H9 (cell line): ENCODE data around the gene RMI1. TPM values are rescaled to one million over a fixed set of nuclear protein-coding genes. Genes with fewer than 3 reads are reported as not detected.

Experiments used
- DNase-seq: peaks from one replicate; pipeline ENCODE4 v3.0.0-alpha.2; 2017
- H2AFZ ChIP-seq: one replicate; pipeline ENCODE4 v1.6.1; 2013; ENCODE audit warnings: mild to moderate bottlenecking, low read length, control low read depth, moderate library complexity
- H2AK5ac ChIP-seq: 2 replicates; pipeline ENCODE4 v1.6.1; 2013; ENCODE audit warnings: low read length, control low read depth, mixed read lengths; ENCODE audit not compliant: insufficient read length
- H2BK120ac ChIP-seq: one replicate; pipeline ENCODE4 v1.6.1; 2013; ENCODE audit warnings: low read depth, mild to moderate bottlenecking, low read length, control low read depth, inconsistent platforms; ENCODE audit not compliant: poor library complexity, severe bottlenecking
- H2BK12ac ChIP-seq: 2 replicates; pipeline ENCODE4 v1.6.1; 2013; ENCODE audit warnings: low read length, control low read depth, mixed read lengths, low read depth; ENCODE audit not compliant: insufficient read length
- H2BK15ac ChIP-seq: 2 replicates; pipeline ENCODE4 v1.6.1; 2013; ENCODE audit warnings: low read depth, low read length, control low read depth
- H2BK20ac ChIP-seq: one replicate; pipeline ENCODE4 v1.6.1; 2013; ENCODE audit warnings: low read depth, mild to moderate bottlenecking, low read length, control low read depth, inconsistent platforms; ENCODE audit not compliant: poor library complexity, severe bottlenecking
- H2BK5ac ChIP-seq: 2 replicates; pipeline ENCODE4 v1.6.1; 2013; ENCODE audit warnings: low read length, control low read depth, mixed read lengths; ENCODE audit not compliant: insufficient read length
- H3K14ac ChIP-seq: 2 replicates; pipeline ENCODE4 v1.6.1; 2013; ENCODE audit warnings: low read length, control low read depth; ENCODE audit not compliant: insufficient read depth
- H3K18ac ChIP-seq: 2 replicates; pipeline ENCODE4 v1.6.1; 2013; ENCODE audit warnings: low read depth, mild to moderate bottlenecking, mixed read lengths, low read length, control low read depth; ENCODE audit not compliant: insufficient read length
- H3K23ac ChIP-seq: 2 replicates; pipeline ENCODE4 v1.6.1; 2013; ENCODE audit warnings: low read length, control low read depth, mixed read lengths, low read depth; ENCODE audit not compliant: insufficient read length
- H3K23me2 ChIP-seq: 2 replicates; pipeline ENCODE4 v1.6.1; 2013; ENCODE audit warnings: low read depth, mild to moderate bottlenecking, mixed read lengths, low read length, control low read depth; ENCODE audit not compliant: insufficient read length, poor library complexity, severe bottlenecking
- H3K27ac ChIP-seq: 2 replicates; pipeline ENCODE4 v1.5.1; 2013; ENCODE audit warnings: low read length, control low read depth, mixed read lengths, low read depth; ENCODE audit not compliant: insufficient read length
- H3K27me3 ChIP-seq: 2 replicates; pipeline ENCODE4 v1.6.1; 2013; ENCODE audit warnings: low read length, control low read depth, inconsistent platforms; ENCODE audit not compliant: insufficient read depth
- H3K4ac ChIP-seq: 2 replicates; pipeline ENCODE4 v1.6.1; 2013; ENCODE audit warnings: low read depth, mild to moderate bottlenecking, control low read depth, inconsistent platforms, low read length, moderate library complexity
- H3K4me1 ChIP-seq: 2 replicates; pipeline ENCODE4 v1.6.1; 2013; ENCODE audit warnings: low read length, control low read depth, inconsistent platforms; ENCODE audit not compliant: insufficient read depth
- H3K4me2 ChIP-seq: 2 replicates; pipeline ENCODE4 v1.6.1; 2013; ENCODE audit warnings: low read length, control low read depth, mixed read lengths; ENCODE audit not compliant: insufficient read length, insufficient read depth
- H3K56ac ChIP-seq: 2 replicates; pipeline ENCODE4 v1.6.1; 2013; ENCODE audit warnings: low read depth, mild to moderate bottlenecking, mixed read lengths, low read length, control low read depth; ENCODE audit not compliant: insufficient read length
- H3K79me1 ChIP-seq: 2 replicates; pipeline ENCODE4 v1.6.1; 2013; ENCODE audit warnings: low read depth, mild to moderate bottlenecking, moderate library complexity, low read length, control low read depth, inconsistent platforms; ENCODE audit not compliant: insufficient read depth, poor library complexity, severe bottlenecking
- H3K79me2 ChIP-seq: 2 replicates; pipeline ENCODE4 v1.6.1; 2013; ENCODE audit warnings: low read length, control low read depth, inconsistent platforms; ENCODE audit not compliant: insufficient read depth
- H3K9ac ChIP-seq: 2 replicates; pipeline ENCODE4 v1.6.1; 2013; ENCODE audit warnings: low read length, control low read depth, mixed read lengths; ENCODE audit not compliant: insufficient read length; ENCODE audit errors: extremely low read depth
- H3K9me3 ChIP-seq: one replicate; pipeline ENCODE4 v1.6.1; 2013; ENCODE audit warnings: low read depth, low read length, inconsistent platforms; ENCODE audit not compliant: control insufficient read depth
- H3T11ph ChIP-seq: one replicate; pipeline ENCODE4 v1.6.1; 2013; ENCODE audit warnings: mild to moderate bottlenecking, low read length, control low read depth, inconsistent platforms
- H4K20me1 ChIP-seq: one replicate; pipeline ENCODE4 v1.6.1; 2013; ENCODE audit not compliant: control insufficient read depth, insufficient read length, insufficient read depth
- H4K5ac ChIP-seq: 2 replicates; pipeline ENCODE4 v1.6.1; 2013; ENCODE audit warnings: low read depth, mild to moderate bottlenecking, mixed read lengths, low read length, control low read depth; ENCODE audit not compliant: insufficient read length
- H4K8ac ChIP-seq: replicated peaks from 2 replicates; pipeline ENCODE4 v1.6.1; 2013; ENCODE audit warnings: low read length, control low read depth, mixed read lengths, low read depth; ENCODE audit not compliant: insufficient read length
- H4K91ac ChIP-seq: 2 replicates; pipeline ENCODE4 v1.6.1; 2013; ENCODE audit warnings: low read depth, mild to moderate bottlenecking, moderate library complexity, mixed read lengths, low read length, control low read depth; ENCODE audit not compliant: insufficient read length
- H3K27ac Mint-ChIP-seq, 3 experiments: 2 replicates in 2 of 3; 3 replicates in 1 of 3; pipeline ENCODE4 v1.8.0; 2020 to 2021; ENCODE audit warnings: mixed read lengths in 3 of 3, mild to moderate bottlenecking in 1 of 3, moderate library complexity in 1 of 3
- H3K27me3 Mint-ChIP-seq: 2 replicates; pipeline ENCODE4 v1.8.0; 2021; ENCODE audit warnings: low read depth, mild to moderate bottlenecking, moderate library complexity, mixed read lengths
- H3K36me3 Mint-ChIP-seq, 3 experiments: 2 replicates in 2 of 3; 3 replicates in 1 of 3; pipeline ENCODE4 v1.8.0; 2020 to 2021; ENCODE audit warnings: low read depth in 3 of 3, mixed read lengths in 3 of 3; ENCODE audit not compliant: insufficient read depth in 1 of 3
- H3K4me1 Mint-ChIP-seq, 2 experiments: 2 replicates each; pipeline ENCODE4 v1.8.0; 2020; ENCODE audit warnings: mixed read lengths in 2 of 2
- H3K4me3 Mint-ChIP-seq, 2 experiments: 2 replicates in 1 of 2; 3 replicates in 1 of 2; pipeline ENCODE4 v1.8.0; 2020 to 2021; ENCODE audit warnings: mild to moderate bottlenecking in 2 of 2, mixed read lengths in 2 of 2, moderate library complexity in 1 of 2
- H3K9me3 Mint-ChIP-seq, 2 experiments: 2 replicates in 1 of 2; 3 replicates in 1 of 2; pipeline ENCODE4 v1.8.0; 2020; ENCODE audit warnings: mild to moderate bottlenecking in 2 of 2, mixed read lengths in 2 of 2, moderate library complexity in 1 of 2
- CTCF ChIP-seq: fragments of 200-600 bp; sonication (generic); conservative IDR thresholded peaks from 3 replicates; pipeline ENCODE4 v1.8.0; 2021; ENCODE audit warnings: antibody characterized with exemption, mild to moderate bottlenecking
- WGBS: extraction: QIAGEN DNeasy Blood & Tissue Kit; methylation state at CpG from one replicate; pipeline ENCODE4 v1.1.7; 2013; ENCODE audit warnings: missing lambda C conversion rate, low lambda C conversion rate, mixed read lengths; ENCODE audit not compliant: insufficient read length; ENCODE audit errors: extremely low coverage; 5-methylcytosine and 5-hydroxymethylcytosine counted together
- total RNA-seq: library from RNA; stranded (reverse); gene quantifications from 2 replicates; pipeline ENCODE4 v1.2.1, GENCODE V29; 2021

Gene RMI1
- total RNA-seq, 1 experiment from 2014 or later, result 22.4 TPM

GRCh38 chr9:84027201-84027600, 46.6 kb downstream of the RMI1 start:
- no peak overlapping the region for H2BK5ac ChIP-seq
- H4K5ac ChIP-seq, result no peak overlapping the region
- no peak overlapping the region for H2AFZ ChIP-seq
- no peak overlapping the region for H3K4me3 Mint-ChIP-seq
- no peaks in the 10 kb centered on the region; a peak in 1 of 5 replicates for H3K9me3 Mint-ChIP-seq
- H4K91ac ChIP-seq, result no peak overlapping the region
- H3T11ph ChIP-seq, result no peak overlapping the region
- TF ChIP-seq CTCF, result no peak
- H3K23me2 ChIP-seq, result no peaks in the 10 kb centered on the region
- no peaks in the 10 kb centered on the region for H3K79me1 ChIP-seq
- H3K18ac ChIP-seq, result no peak overlapping the region
- H3K4me1 Mint-ChIP-seq, result no peaks in the 10 kb centered on the region
- H2BK15ac ChIP-seq, result no peak overlapping the region
- H3K4me1 ChIP-seq, result no peaks in the 10 kb centered on the region
- no peaks in the 10 kb centered on the region for H4K20me1 ChIP-seq
- H2AK5ac ChIP-seq, result no peak overlapping the region
- H3K4ac ChIP-seq, result no peak overlapping the region
- H3K27ac Mint-ChIP-seq, result no peak overlapping the region
- no peaks in the 10 kb centered on the region for H3K9me3 ChIP-seq
- H3K14ac ChIP-seq, result no peak overlapping the region
- H3K56ac ChIP-seq, result no peak overlapping the region
- H2BK120ac ChIP-seq, result no peak overlapping the region
- H3K4me2 ChIP-seq, result no peak overlapping the region
- H2BK20ac ChIP-seq, result no peak overlapping the region
- H4K8ac ChIP-seq, result no peak overlapping the region
- DNase-seq, result no peak
- no peaks in the 10 kb centered on the region for H3K79me2 ChIP-seq
- peaks cover 7% of the 10 kb centered on the region for H3K27me3 Mint-ChIP-seq
- no peak overlapping the region for H3K27ac ChIP-seq
- no peak overlapping the region for H3K23ac ChIP-seq
- H3K27me3 ChIP-seq, result no peaks in the 10 kb centered on the region
- H2BK12ac ChIP-seq, result no peak overlapping the region
- H3K9ac ChIP-seq, result no peak overlapping the region
- H3K36me3 Mint-ChIP-seq, result no peaks in the 10 kb centered on the region
- no CpG with 5 or more reads among the region's 4 CpGs for WGBS
